ENCODE measurements around the gene BEND7. TPM values are rescaled to one million over a fixed set of nuclear protein-coding genes. Genes with fewer than 3 reads are reported as not detected.

Gene BEND7
- total and polyA plus RNA-seq, 2 donors from 2014 or later: 16.7 to 37.9 TPM

- no peak for DNase-seq
- Histone ChIP-seq H3K4me1 (ENCODE audit: control insufficient read depth in 2 of 3, insufficient read depth in 2 of 3, low read depth in 1 of 3, low read length in 3 of 3) (no peaks in the 10 kb centered on the region), H3K9me3 (ENCODE audit: control insufficient read depth in 2 of 3, insufficient read depth in 1 of 3, low read length in 3 of 3) (no peaks in the 10 kb centered on the region), H3K27ac (ENCODE audit: low read depth in 2 of 2, low read length in 2 of 2) (no peak overlapping the region), H3K27me3 (ENCODE audit: control insufficient read depth, insufficient read depth, low read length) (no peaks in the 10 kb centered on the region), H3K36me3 (ENCODE audit: control insufficient read depth in 2 of 3, insufficient read depth in 3 of 3, low read length in 3 of 3) (peaks cover 0 to 13% (median 6%) of the 10 kb centered on the region in 3 donors), H3K4me3 (ENCODE audit: low read length in 3 of 3) (peak overlapping the region in 2 of 3 donors; percentile 20 to 24), H3K9ac (ENCODE audit: low read length in 3 of 3) (no peak overlapping the region)
- no peak for TF ChIP-seq CTCF (IDR thresholded peaks at IDR 0.05; ENCODE audit: borderline replicate concordance, extremely low read depth, insufficient read depth)
- FAIRE-seq: no peak
- intact Hi-C loops (cut with DNase I): no loop called here
Observed at GRCh38 chr10:13492493-13493180, 36.2 kb downstream of the BEND7 start.

GRCh38 chr10:13491747-13492360 is 37.0 kb downstream of the BEND7 start:
- Histone ChIP-seq H3K27me3 (ENCODE audit: control insufficient read depth, insufficient read depth, low read length) (no peaks in the 10 kb centered on the region), H3K36me3 (ENCODE audit: control insufficient read depth in 2 of 3, insufficient read depth in 3 of 3, low read length in 3 of 3) (peaks cover 0 to 15% (median 6%) of the 10 kb centered on the region in 3 donors), H3K27ac (ENCODE audit: low read depth in 2 of 2, low read length in 2 of 2) (no peak overlapping the region), H3K9ac (ENCODE audit: low read length in 3 of 3) (no peak overlapping the region), H3K4me1 (ENCODE audit: control insufficient read depth in 2 of 3, insufficient read depth in 2 of 3, low read depth in 1 of 3, low read length in 3 of 3) (no peaks in the 10 kb centered on the region), H3K4me3 (ENCODE audit: low read length in 3 of 3) (no peak overlapping the region), H3K9me3 (ENCODE audit: control insufficient read depth in 2 of 3, insufficient read depth in 1 of 3, low read length in 3 of 3) (no peaks in the 10 kb centered on the region)
- no peak for TF ChIP-seq CTCF (IDR thresholded peaks at IDR 0.05; ENCODE audit: borderline replicate concordance, extremely low read depth, insufficient read depth)
- intact Hi-C loops (cut with DNase I): no loop called here
- DNase-seq: no peak
- no peak for FAIRE-seq

- Histone ChIP-seq H3K9me3 (ENCODE audit: control insufficient read depth in 2 of 3, insufficient read depth in 1 of 3, low read length in 3 of 3) (no peaks in the 10 kb centered on the region), H3K9ac (ENCODE audit: low read length in 3 of 3) (no peak overlapping the region), H3K36me3 (ENCODE audit: control insufficient read depth in 2 of 3, insufficient read depth in 3 of 3, low read length in 3 of 3) (peaks cover 0 to 14% (median 6%) of the 10 kb centered on the region in 3 donors), H3K27me3 (ENCODE audit: control insufficient read depth, insufficient read depth, low read length) (no peaks in the 10 kb centered on the region), H3K27ac (ENCODE audit: low read depth in 2 of 2, low read length in 2 of 2) (no peak overlapping the region), H3K4me1 (ENCODE audit: control insufficient read depth in 2 of 3, insufficient read depth in 2 of 3, low read depth in 1 of 3, low read length in 3 of 3) (no peaks in the 10 kb centered on the region), H3K4me3 (ENCODE audit: low read length in 3 of 3) (no peak overlapping the region)
- intact Hi-C loops (cut with DNase I): no loop called here
- DNase-seq (no peak), FAIRE-seq (no peak)
- no peak for TF ChIP-seq CTCF (IDR thresholded peaks at IDR 0.05; ENCODE audit: borderline replicate concordance, extremely low read depth, insufficient read depth)
Observed at GRCh38 chr10:13490503-13490902, 38.3 kb downstream of the BEND7 start.
